DND-41 (cell line): ENCODE results near the gene CCL2.

Source experiments
- EZH2 ChIP-seq: IDR thresholded peaks from 3 replicates; pipeline ENCODE4 v1.6.1; 2012; ENCODE audit warnings: borderline replicate concordance, low read depth, mild to moderate bottlenecking, moderate library complexity, low read length, inconsistent platforms; ENCODE audit not compliant: severe bottlenecking
- TF ChIP-seq, protein P1 (sequence below): IDR thresholded peaks from 2 replicates; pipeline ENCODE4 v1.5.1; 2012; ENCODE audit warnings: borderline replicate concordance, low read length, moderate library complexity, mild to moderate bottlenecking; ENCODE audit not compliant: poor library complexity, severe bottlenecking; ENCODE audit errors: extremely low read depth

DNA sequence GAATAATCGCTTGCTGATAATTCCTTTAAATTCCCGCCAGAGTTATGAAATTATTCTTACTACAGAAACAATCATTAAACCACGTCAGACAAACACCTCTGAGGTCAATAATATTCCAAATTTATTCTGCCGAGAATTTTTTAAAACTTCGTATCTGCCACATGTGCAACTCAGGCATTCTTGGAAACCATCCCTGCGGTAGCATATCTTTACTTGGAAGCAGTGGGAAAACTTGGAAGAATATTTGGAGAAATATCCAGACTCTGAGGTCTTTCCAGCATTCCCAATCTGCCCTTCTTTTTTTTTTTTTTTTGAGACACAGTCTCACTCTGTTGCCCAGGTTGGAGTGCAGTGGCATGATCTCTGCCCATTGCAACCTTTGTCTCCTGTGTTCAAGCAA, 28.5 kb downstream of the CCL2 start:
- TF ChIP-seq, protein P1, sequence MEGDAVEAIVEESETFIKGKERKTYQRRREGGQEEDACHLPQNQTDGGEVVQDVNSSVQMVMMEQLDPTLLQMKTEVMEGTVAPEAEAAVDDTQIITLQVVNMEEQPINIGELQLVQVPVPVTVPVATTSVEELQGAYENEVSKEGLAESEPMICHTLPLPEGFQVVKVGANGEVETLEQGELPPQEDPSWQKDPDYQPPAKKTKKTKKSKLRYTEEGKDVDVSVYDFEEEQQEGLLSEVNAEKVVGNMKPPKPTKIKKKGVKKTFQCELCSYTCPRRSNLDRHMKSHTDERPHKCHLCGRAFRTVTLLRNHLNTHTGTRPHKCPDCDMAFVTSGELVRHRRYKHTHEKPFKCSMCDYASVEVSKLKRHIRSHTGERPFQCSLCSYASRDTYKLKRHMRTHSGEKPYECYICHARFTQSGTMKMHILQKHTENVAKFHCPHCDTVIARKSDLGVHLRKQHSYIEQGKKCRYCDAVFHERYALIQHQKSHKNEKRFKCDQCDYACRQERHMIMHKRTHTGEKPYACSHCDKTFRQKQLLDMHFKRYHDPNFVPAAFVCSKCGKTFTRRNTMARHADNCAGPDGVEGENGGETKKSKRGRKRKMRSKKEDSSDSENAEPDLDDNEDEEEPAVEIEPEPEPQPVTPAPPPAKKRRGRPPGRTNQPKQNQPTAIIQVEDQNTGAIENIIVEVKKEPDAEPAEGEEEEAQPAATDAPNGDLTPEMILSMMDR = no peak
- TF ChIP-seq EZH2 = no peak
